Measurements from ENCODE around the gene MYO5C. TPM values are rescaled to one million over a fixed set of nuclear protein-coding genes. Genes with fewer than 3 reads are reported as not detected.
"Not testable (repeated sequence)": the region's sequence is repeated elsewhere in the genome, so short reads cannot be mapped to it uniquely, and the experiment has no call there.

MYO5C gene
- polyA plus RNA-seq, 3 donors from 2014 or later, result 0.19 TPM; not detected in 2

DNA sequence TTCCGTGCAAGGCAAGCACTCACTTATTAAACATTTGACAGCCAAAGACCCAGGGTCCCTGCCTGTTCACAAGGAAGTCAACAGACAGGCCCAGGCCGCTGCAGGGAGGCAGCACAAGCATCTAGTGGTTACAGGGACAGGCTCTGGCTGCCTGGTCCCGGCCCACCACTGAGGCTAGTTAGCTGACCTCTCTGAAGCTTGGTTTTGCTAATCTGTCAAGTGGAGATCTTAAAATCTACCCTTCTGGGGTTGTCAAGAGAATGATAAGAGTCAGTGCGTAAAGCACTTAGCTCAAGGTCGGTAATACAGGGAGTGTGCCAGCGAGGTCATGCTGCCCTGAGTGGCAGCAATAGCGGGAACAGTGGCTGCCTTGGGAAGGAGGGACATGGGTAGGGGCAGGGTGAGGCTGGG lies 110.4 kb downstream of the MYO5C start:
- H3K9me3 Mint-ChIP-seq, result no peaks in the 10 kb centered on the region
- peaks cover 0 to 6% (median 2%) of the 10 kb centered on the region in 3 donors for H3K27me3 Mint-ChIP-seq (ENCODE audit: low read depth in 3 of 3)
- H3K27ac Mint-ChIP-seq, result no peak overlapping the region
- peaks cover 7 to 12% of the 10 kb centered on the region in 2 donors for H3K4me1 Mint-ChIP-seq
- no peaks in the 10 kb centered on the region for H3K36me3 Mint-ChIP-seq
- no peak for DNase-seq
- no peak overlapping the region for H3K4me3 Mint-ChIP-seq

DNA sequence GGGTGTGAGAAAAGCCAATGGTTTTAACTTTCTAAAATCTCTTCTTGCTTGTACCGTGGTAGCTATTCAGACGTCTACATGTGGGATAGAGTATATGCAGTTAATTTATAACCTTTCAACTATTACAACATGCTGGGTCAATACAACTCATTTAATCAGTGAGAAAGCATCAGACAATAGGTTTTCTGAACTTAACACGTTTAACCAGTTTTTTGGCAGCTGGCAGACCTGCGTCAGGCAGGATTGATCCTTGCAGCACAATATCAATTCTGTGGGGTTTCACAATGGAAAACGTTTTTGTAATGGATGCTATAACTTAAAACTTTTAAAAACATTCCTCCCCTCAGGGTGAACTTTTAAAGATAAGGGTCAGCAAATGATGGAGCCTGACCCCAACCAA lies 110.9 kb downstream of the MYO5C start:
- no peak for DNase-seq
- Mint-ChIP-seq H3K4me3 (no peak overlapping the region), H3K36me3 (no peaks in the 10 kb centered on the region), H3K4me1 (peaks cover 9 to 12% of the 10 kb centered on the region in 2 donors), H3K9me3 (no peaks in the 10 kb centered on the region), H3K27ac (no peak overlapping the region), H3K27me3 (ENCODE audit: low read depth in 3 of 3) (peaks cover 0 to 6% (median 2%) of the 10 kb centered on the region in 3 donors)

DNA sequence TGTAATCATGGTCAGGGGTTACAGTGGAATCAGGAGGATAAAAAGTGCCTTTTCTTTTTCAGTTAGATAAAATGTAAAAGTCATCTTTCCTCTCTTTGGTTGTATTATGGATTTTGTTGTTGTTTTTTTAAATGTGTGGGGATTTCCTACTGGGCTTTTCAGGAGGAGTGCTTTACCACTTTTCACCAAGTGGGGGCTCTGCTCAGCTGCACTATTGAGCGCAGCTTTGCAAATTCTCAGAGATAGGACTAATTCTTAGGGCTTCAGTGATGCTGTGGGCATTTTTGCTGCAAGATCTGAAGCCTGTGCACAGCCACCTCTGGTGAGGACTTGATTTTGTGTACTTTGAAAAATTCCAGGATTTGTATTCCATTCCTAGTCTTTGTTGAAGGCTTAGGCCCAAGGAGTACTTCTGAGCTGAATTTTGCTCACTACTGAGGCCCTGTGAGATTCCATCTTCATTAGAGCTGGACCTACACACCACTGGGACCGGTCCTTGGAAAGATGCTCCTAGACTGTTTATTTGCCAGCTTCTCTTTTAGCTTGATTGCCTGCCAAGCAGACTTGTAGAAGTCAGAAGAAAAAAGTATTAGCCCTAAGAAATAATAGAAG lies 111.9 kb downstream of the MYO5C start:
- peak in 1 of 3 donors; percentile 25 for DNase-seq
- Mint-ChIP-seq H3K4me3 (no peak overlapping the region), H3K27me3 (ENCODE audit: low read depth in 3 of 3) (peaks cover under 1 to 9% (median 2%) of the 10 kb centered on the region in 3 donors), H3K9me3 (no peaks in the 10 kb centered on the region), H3K36me3 (no peaks in the 10 kb centered on the region), H3K4me1 (peaks cover 13 to 20% of the 10 kb centered on the region in 2 donors), H3K27ac (no peak overlapping the region)

DNA sequence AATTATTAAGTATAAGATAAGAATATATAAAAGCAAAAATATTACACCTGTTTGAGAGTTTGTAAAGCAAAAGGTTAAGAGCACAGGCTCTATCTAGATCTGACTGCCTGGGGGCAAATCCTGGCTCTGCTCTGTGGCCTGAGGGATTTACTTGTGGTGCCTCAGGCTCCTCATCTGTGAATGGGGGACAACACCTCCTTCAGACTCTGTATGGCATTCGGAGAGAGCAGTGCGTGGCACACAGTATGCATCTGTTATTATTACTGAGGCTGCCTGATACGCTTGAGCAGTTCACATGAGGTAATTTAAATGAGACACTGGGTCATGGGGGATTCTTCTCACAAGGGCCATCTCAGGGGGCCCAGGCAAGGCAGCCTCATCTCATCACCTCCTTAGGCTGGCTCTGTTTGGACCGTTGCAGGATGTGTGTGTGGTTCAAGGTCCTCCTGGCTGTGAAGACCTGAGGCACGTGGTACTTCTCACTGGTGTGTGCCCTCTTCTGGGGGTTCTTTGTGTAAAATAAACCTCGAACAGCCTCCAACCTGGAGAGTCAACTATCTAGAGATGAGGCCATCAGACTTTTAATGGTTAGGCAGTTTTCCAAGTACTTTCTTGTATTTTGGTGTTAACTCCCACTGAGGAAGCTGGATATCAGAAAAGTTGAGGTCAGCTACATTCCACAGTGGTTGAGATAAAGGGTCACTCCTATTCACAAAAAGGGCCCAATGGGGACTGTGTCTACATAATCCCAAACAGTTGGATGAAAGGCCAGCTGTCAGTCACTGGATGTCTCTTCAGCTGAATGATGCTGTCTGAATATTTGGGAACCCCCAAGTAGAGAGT lies 113.4 kb downstream of the MYO5C start:
- H3K4me3 Mint-ChIP-seq, result peak overlapping the region in 1 of 5 donors; percentile 11
- H3K27ac Mint-ChIP-seq, result peak overlapping the region in 2 of 6 donors; percentile 23 to 26

DNA sequence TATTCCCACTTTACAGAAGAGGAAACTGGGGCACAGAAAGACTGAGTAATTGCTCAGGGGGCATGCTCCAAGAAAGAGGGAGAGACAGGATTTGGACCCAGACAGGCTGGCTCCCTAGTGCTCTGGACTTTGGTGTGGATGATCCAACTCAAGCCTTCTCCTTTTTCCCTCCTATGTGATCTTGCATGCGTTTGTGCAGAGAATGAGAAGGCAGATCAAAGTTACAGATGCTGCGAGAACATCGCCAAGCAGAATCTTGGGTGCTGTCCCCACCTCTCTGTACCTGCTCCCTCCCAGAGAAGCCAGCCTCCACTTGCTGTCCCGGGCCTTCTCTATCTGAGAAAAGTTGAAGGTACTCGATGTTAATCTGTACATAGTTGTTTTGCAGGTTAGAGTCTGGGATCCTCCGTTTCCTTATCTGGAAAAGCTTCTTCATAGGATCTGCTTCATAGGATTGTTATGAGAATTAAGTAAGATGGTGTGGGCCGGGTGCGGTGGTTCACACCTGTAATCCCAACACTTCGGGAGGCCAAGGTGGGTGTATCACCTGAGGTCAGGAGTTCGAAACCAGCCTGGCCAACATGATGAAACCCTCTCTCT lies 114.7 kb downstream of the MYO5C start:
- Mint-ChIP-seq H3K27ac (peak overlapping the region; percentile 77 to 91 (median 89)), H3K36me3 (no peaks in the 10 kb centered on the region), H3K9me3 (no peaks in the 10 kb centered on the region), H3K4me1 (peaks cover 21 to 27% of the 10 kb centered on the region in 2 donors), H3K27me3 (ENCODE audit: low read depth in 3 of 3) (peaks cover 2 to 8% (median 5%) of the 10 kb centered on the region in 3 donors), H3K4me3 (peak overlapping the region; percentile 83 to 88 (median 86))
- no peak for DNase-seq

More for the DNA sequence above, 113.4 kb downstream of the MYO5C start:
- Mint-ChIP-seq H3K9me3 (no peaks in the 10 kb centered on the region), H3K4me1 (peaks cover 21 to 27% of the 10 kb centered on the region in 2 donors), H3K36me3 (no peaks in the 10 kb centered on the region), H3K27me3 (ENCODE audit: low read depth in 3 of 3) (peaks cover 2 to 8% (median 3%) of the 10 kb centered on the region in 3 donors)
- no peak for DNase-seq

DNA sequence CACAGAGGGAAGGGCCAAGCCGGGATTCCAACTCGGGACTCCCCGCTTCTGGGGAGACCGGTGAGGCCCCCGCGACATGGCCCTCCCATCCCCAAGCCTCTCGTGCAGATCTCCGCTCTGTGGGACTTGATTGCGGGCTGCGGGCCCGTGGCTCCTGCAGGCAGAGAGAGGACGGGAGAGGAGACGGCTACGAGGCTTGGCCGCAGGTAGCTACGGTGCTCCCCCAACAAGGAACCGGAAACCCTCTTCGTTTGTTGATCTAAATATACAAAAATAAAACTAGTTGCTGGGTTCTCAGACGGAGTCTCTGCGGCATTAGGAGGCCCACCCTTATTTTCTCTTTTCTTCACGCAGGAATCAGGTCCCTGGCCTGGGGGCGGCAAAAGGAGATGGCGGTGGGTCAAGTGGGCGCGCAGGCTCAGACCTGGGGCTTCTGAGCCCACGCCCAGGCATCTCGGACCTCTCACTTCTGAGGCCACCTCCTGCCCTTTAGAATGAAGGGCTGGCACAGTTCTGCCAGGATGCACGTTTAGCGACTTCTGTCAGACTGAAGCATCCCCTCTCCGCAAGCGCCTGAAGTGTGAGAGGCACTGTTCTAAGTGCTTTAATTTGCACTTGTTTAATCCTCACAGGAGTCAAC lies 115.3 kb downstream of the MYO5C start:
- Mint-ChIP-seq H3K4me1 (peaks cover 21 to 27% of the 10 kb centered on the region in 2 donors), H3K36me3 (no peaks in the 10 kb centered on the region), H3K27ac (peak overlapping the region; percentile 77 to 91 (median 89)), H3K27me3 (ENCODE audit: low read depth in 3 of 3) (peaks cover 2 to 9% (median 5%) of the 10 kb centered on the region in 3 donors), H3K4me3 (peak overlapping the region; percentile 83 to 88 (median 86)), H3K9me3 (no peaks in the 10 kb centered on the region)
- DNase-seq, result peak; percentile 45 to 57 (median 52)

DNA sequence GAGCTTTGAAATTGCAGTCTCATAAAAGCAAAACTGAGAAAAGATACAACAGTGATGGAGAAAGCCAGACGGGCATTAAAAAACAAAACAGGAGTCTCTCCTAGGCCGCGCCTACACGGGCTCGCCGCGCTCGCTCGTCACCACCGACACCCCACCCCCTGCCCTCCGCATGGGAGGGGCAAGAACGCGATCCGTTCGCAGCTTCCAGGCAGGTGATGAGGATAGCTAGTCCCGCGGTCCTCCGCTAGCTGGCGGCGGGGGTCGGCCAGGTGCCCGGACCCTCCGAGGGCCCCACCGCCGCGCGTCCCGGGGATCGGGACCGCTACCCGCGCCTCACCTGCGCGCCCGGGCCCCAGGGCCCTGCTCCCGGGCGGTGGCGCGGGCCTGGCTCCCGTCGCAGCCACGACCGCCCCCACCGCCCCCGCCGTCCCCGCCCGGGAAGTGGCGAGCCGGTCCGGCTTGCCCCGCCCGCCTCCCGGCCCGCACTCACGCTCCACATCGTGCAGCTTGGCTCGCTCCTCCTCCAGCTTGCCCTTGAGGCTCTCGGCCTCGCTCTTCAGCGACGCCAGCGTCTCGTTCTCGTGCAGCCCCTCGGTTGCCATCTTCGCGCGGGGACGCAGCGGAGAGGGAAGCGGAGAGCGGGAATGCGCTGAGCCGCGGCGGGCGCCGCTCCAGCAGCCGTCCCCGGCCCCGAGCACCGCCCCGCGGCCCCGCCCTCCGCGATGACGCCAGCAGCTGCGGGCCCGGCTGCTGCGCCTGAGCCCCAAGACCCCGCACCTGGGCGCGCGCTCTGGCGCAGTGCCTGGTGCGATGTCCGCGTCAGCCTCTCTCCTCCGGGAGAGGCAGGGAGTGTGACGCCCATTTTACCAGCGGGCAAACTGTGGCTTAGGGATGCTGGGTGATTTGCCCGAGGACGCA lies 116.1 kb downstream of the MYO5C start:
- Mint-ChIP-seq H3K27ac (peak overlapping the region; percentile 91 to 99 (median 96)), H3K27me3 (ENCODE audit: low read depth in 3 of 3) (peaks cover 2 to 9% (median 5%) of the 10 kb centered on the region in 3 donors), H3K36me3 (no peaks in the 10 kb centered on the region), H3K4me1 (peaks cover 21 to 27% of the 10 kb centered on the region in 2 donors), H3K9me3 (no peaks in the 10 kb centered on the region), H3K4me3 (peak overlapping the region; percentile 93 to 100 (median 95))
- DNase-seq, result peak; percentile 79 to 84 (median 84)

DNA sequence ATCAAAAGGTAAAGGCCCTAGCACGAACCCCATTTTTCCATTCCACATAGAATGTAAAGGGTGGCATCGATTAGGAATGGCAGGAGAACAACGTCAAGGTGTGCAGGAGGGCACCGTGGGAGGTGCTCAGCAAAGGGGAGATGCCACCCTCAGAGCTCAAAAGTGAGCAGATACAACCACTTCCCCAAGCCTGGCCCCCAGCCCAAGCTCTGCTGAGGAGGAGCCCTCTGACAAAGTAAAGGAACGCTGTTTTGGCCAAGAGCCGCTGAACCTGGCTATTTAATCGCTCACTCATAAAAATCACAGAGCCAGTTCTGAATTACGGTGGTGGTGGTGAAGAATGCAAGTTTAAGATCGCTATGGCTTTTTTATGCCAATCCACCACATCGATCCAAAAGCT lies 116.8 kb downstream of the MYO5C start:
- peaks cover 4 to 9% (median 5%) of the 10 kb centered on the region in 3 donors for H3K27me3 Mint-ChIP-seq (ENCODE audit: low read depth in 3 of 3)
- H3K4me3 Mint-ChIP-seq, result peak overlapping the region; percentile 93 to 100 (median 95)
- H3K4me1 Mint-ChIP-seq, result peaks cover 21 to 27% of the 10 kb centered on the region in 2 donors
- H3K27ac Mint-ChIP-seq, result peak overlapping the region; percentile 91 to 99 (median 96)
- H3K36me3 Mint-ChIP-seq, result no peaks in the 10 kb centered on the region
- no peak for DNase-seq
- H3K9me3 Mint-ChIP-seq, result no peaks in the 10 kb centered on the region

DNA sequence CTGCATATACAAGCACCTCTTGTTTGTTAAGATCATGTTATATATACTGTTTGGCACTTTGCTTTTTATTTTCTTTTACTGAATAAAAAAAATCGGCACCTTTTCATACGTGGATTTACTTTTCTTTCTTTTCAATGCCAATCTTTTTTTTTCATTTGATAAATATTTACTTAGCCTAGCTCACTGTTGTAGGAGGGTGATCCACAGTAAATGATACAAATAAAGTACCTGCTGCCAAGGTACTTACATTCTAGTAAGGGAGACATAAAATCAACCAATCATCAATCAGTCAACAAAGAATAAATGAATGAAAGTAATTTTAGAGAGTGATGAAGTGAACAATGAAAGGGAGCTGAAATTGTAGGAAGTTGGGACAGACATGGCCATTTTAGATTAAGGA lies 122.7 kb downstream of the MYO5C start:
- Mint-ChIP-seq H3K4me1 (peaks cover 2 to 6% of the 10 kb centered on the region in 2 donors), H3K27me3 (ENCODE audit: low read depth in 3 of 3) (peaks cover 1 to 4% (median 2%) of the 10 kb centered on the region in 3 donors), H3K27ac (no peak overlapping the region), H3K4me3 (no peak overlapping the region), H3K9me3 (no peaks in the 10 kb centered on the region), H3K36me3 (peaks cover 0 to 5% (median 0%) of the 10 kb centered on the region in 3 donors)
- DNase-seq, result no peak

DNA sequence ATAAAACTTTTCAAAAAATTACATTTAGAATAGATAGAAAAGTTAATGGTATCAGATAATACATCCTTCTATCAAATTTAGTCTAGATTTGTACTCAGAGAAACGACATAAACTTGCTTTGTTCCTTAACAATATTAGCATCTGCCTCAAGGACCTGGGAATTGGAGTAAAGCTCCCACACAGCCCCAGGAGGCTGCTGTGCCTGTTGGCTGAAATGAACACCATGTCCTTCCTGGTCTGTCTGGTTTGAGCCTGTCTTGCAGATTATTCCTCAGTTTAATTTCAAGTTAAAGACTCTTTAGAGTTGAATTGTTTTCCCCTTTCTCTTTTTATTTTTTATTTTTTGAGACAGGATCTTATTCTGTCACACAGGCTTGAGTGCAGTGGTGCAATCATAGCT lies 123.8 kb downstream of the MYO5C start:
- Mint-ChIP-seq H3K4me3 (no peak overlapping the region), H3K4me1 (peaks cover 2 to 6% of the 10 kb centered on the region in 2 donors), H3K9me3 (no peaks in the 10 kb centered on the region), H3K36me3 (peaks cover 0 to 5% (median 0%) of the 10 kb centered on the region in 3 donors), H3K27ac (no peak overlapping the region), H3K27me3 (ENCODE audit: low read depth in 3 of 3) (peaks cover 1 to 2% (median 2%) of the 10 kb centered on the region in 3 donors)
- no peak for DNase-seq

DNA sequence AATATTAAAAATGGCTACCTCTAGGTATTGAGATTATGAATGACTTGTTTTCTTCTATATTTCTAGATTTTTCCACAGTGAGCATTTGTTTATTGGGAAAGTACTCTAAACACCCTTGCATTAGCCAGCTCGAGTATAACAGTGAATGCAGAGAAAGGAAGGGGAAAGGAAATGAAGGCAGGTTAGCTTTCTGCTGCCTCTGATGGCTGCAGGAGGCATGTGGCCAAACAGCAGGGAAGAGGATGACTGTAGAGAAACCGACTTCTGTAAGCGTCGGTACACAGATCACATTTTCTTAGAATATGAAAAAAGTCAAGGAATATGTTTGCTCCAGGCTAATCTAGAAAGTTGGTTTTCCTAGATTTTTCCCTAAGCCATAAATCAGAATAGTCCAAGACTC lies 124.2 kb downstream of the MYO5C start:
- peaks cover 0 to 2% (median 1%) of the 10 kb centered on the region in 3 donors for H3K27me3 Mint-ChIP-seq (ENCODE audit: low read depth in 3 of 3)
- peak overlapping the region in 1 of 6 donors; percentile 5 for H3K27ac Mint-ChIP-seq
- H3K4me1 Mint-ChIP-seq, result peaks cover 2 to 6% of the 10 kb centered on the region in 2 donors
- H3K4me3 Mint-ChIP-seq, result no peak overlapping the region
- DNase-seq, result no peak
- no peaks in the 10 kb centered on the region for H3K9me3 Mint-ChIP-seq
- peaks cover 0 to 5% (median 0%) of the 10 kb centered on the region in 3 donors for H3K36me3 Mint-ChIP-seq

DNA sequence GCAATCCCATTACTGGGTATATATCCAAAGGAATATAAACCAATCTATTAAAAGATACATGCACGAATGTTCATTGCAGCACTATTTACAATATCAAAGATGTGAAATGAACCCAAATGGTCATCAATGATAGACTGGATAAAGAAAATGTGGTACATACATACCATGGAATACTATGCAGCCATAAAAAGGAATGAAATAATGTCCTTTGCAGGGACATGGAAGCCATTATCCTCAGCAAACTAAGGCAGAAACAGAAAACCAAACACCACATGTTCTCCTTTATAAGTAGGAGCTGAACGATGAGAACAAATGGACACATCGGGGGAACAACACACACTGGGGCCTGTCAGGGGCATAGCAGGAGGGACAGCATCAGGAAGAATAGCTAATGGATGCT lies 125.4 kb downstream of the MYO5C start:
- H3K4me1 Mint-ChIP-seq; H3K27me3 Mint-ChIP-seq (ENCODE audit: low read depth in 3 of 3); DNase-seq; H3K4me3 Mint-ChIP-seq; H3K27ac Mint-ChIP-seq; H3K9me3 Mint-ChIP-seq; H3K36me3 Mint-ChIP-seq: not testable (repeated sequence)
